ENCODE measurements around the gene TEX264. TPM values are rescaled to one million over a fixed set of nuclear protein-coding genes. Genes with fewer than 3 reads are reported as not detected.
A peak's percentile ranks its signal among the peaks of the same experiment; 100 is the strongest.

TEX264 gene, protein sequence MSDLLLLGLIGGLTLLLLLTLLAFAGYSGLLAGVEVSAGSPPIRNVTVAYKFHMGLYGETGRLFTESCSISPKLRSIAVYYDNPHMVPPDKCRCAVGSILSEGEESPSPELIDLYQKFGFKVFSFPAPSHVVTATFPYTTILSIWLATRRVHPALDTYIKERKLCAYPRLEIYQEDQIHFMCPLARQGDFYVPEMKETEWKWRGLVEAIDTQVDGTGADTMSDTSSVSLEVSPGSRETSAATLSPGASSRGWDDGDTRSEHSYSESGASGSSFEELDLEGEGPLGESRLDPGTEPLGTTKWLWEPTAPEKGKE
- 47.0 TPM for total RNA-seq
- polyA plus RNA-seq = 100 to 1,000 TPM; 133 to 165 (median 139) TPM

DNA sequence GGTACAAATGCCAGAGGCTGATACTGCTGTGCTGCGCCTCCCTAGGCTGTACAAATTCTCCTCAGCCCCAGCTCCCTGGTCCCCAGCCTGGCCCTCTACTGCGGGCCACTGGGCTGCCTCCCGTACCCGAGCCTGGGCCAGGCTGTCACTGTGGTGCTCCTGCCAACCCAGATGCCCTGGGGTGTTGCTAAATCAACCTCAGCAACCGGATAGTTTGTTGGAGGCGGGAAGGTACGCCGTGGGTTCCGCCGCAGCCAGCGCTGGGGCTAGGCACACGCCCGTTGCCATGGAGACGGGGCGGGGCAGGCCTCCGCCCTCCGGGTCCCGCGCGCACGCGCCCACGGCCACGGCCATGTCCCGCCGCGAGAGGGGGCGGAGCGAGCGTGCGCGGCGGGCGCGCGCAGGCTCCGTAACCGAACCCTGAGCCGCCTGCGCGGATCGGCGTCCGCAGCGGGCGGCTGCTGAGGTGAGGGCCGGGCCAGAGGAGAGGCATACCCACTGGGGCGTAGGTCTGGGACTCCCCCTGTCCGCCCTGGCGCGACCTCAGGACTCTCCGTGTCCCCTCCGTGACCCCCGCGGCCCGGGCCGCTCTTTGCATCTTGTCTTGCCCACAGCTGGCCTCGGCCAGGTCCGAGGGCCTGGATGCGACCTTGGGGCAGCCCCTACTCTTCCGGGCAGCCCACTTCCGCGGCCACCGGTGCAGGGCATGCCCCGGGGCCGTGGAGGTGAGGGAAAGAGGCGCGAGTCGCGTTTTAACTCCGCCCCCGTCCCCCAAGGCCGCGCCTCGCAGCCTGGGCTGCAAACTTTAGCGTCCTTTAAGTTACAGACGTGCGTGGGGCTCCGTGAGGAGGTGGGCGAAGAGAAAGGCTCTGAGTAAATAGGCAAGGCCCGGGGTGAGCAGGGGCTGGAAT is at the start of gene TEX264:
TEX264 (plus strand) TSS at position 430 of the 911 bp plus-strand sequence. CDS start 3,053 bp downstream, outside the sequence.
- peaks cover 5% of the 10 kb centered on the region for H3K27me3 Mint-ChIP-seq
- peak; percentile 80 to 83 for ATAC-seq (ENCODE audit: low read depth in 2 of 2)
- no peaks in the 10 kb centered on the region for H3K9me3 ChIP-seq (ENCODE audit: control insufficient read depth in 2 of 2, low read length in 2 of 2)
- peak within 1 kb of the TSS; percentile 87 for H3K4me3 ChIP-seq (ENCODE audit: low read depth, low read length)
- peaks cover 66% of the 10 kb centered on the region for H3K4me1 ChIP-seq (ENCODE audit: control insufficient read depth, insufficient read depth, low read length, poor library complexity, severe bottlenecking)
- H3K4me1 Mint-ChIP-seq = peaks cover 13 to 72% (median 53%) of the 10 kb centered on the region in 4 donors
- H3K27ac Mint-ChIP-seq = peak within 1 kb of the TSS; percentile 74 to 93 (median 89)
- H3K4me3 Mint-ChIP-seq = peak within 1 kb of the TSS; percentile 83 to 94 (median 92)
- H3K27ac ChIP-seq (ENCODE audit: insufficient read depth, low read length, poor library complexity, severe bottlenecking) = peak within 1 kb of the TSS; percentile 89
- H3K36me3 ChIP-seq (ENCODE audit: control insufficient read depth, insufficient read depth, low read length) = peaks cover 4% of the 10 kb centered on the region
- peak; percentile 92 to 96 (median 95) for DNase-seq
- no peaks in the 10 kb centered on the region for H3K9me3 Mint-ChIP-seq
- H3K36me3 Mint-ChIP-seq = peaks cover 10% of the 10 kb centered on the region
- H3K27me3 ChIP-seq (ENCODE audit: control insufficient read depth, insufficient read depth, low read length) = no peaks in the 10 kb centered on the region

DNA sequence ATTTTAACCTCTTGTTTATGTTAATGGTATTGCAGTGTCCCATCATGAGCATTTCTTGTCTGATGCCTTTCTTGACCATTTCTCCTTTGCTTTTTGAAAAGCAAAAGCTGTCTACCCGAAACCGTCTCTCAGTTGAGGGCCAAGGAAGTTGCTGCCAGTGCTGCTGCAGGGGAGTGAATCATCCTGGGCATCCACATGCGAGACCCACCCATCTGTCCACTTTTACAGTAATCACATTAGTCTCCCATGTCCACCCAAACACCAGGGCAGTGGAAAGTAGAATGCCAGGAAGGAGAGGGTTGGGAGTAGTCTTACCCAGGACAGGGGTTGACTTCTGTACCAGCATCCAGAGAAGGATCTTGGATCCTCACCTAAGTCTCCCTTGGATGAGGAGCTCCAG is 48.6 kb upstream of the TEX264 start:
- peaks cover 7 to 29% (median 16%) of the 10 kb centered on the region in 4 donors for H3K4me1 Mint-ChIP-seq
- Histone ChIP-seq H3K4me3 (ENCODE audit: low read depth, low read length) (no peak overlapping the region), H3K9me3 (ENCODE audit: control insufficient read depth in 2 of 2, low read length in 2 of 2) (no peaks in the 10 kb centered on the region), H3K27ac (ENCODE audit: insufficient read depth, low read length, poor library complexity, severe bottlenecking) (no peak overlapping the region), H3K27me3 (ENCODE audit: control insufficient read depth, insufficient read depth, low read length) (no peaks in the 10 kb centered on the region), H3K4me1 (ENCODE audit: control insufficient read depth, insufficient read depth, low read length, poor library complexity, severe bottlenecking) (no peaks in the 10 kb centered on the region), H3K36me3 (ENCODE audit: control insufficient read depth, insufficient read depth, low read length) (peaks cover 5% of the 10 kb centered on the region)
- H3K27me3 Mint-ChIP-seq = no peaks in the 10 kb centered on the region
- H3K27ac Mint-ChIP-seq = peak overlapping the region in 1 of 3 donors; percentile 69
- ATAC-seq (ENCODE audit: low read depth in 2 of 2) (no peak), DNase-seq (no peak)
- H3K9me3 Mint-ChIP-seq = no peaks in the 10 kb centered on the region
- peaks cover 14% of the 10 kb centered on the region for H3K36me3 Mint-ChIP-seq
- no peak overlapping the region for H3K4me3 Mint-ChIP-seq

DNA sequence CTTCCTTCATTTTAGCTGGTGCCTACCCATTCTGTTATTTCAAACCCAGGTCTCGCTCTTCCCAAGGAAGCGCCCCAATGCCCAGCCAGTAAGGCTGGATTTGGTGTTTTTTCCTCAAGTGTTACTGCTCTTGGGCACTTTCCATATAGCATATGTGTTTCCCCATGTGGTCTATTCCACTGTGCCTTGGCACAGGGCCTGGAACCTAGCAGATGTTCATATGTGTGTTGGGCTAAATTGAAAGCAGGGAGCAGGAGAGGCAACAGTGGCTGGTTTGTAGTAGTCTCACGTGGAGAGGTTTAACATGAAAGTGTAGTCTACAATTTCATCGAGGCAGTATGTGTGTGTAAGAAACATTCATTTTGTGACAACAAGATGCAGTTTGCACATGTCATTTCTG is 48.2 kb upstream of the TEX264 start:
- no peaks in the 10 kb centered on the region for H3K27me3 Mint-ChIP-seq
- Histone ChIP-seq H3K27ac (ENCODE audit: insufficient read depth, low read length, poor library complexity, severe bottlenecking) (no peak overlapping the region), H3K27me3 (ENCODE audit: control insufficient read depth, insufficient read depth, low read length) (no peaks in the 10 kb centered on the region), H3K9me3 (ENCODE audit: control insufficient read depth in 2 of 2, low read length in 2 of 2) (no peaks in the 10 kb centered on the region), H3K36me3 (ENCODE audit: control insufficient read depth, insufficient read depth, low read length) (peaks cover 9% of the 10 kb centered on the region), H3K4me1 (ENCODE audit: control insufficient read depth, insufficient read depth, low read length, poor library complexity, severe bottlenecking) (no peaks in the 10 kb centered on the region), H3K4me3 (ENCODE audit: low read depth, low read length) (no peak overlapping the region)
- peak overlapping the region in 1 of 3 donors; percentile 30 for H3K27ac Mint-ChIP-seq
- ATAC-seq (ENCODE audit: low read depth in 2 of 2) (no peak), DNase-seq (no peak)
- peaks cover 7 to 27% (median 16%) of the 10 kb centered on the region in 4 donors for H3K4me1 Mint-ChIP-seq
- H3K36me3 Mint-ChIP-seq = peaks cover 19% of the 10 kb centered on the region
- H3K4me3 Mint-ChIP-seq = no peak overlapping the region
- no peaks in the 10 kb centered on the region for H3K9me3 Mint-ChIP-seq

DNA sequence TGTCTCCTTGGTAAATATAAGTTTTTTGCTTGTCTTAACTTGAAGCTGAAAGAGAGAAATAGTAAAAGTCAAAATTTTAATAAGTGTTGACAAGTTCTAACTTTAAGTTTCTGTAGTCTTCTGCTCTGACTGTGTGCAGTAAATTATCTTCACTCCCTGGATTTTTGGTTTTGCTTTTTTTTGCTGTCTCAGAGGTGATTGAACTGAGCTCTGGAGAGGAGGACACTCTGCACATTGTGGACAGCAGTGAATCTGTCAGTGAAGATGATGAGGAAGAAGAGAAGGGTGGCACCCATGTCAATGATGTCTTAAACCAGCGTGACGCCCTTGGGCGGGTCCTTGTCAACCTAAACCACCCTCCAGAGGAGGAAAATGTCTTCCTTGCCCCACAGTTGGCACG is 40.5 kb upstream of the TEX264 start:
- DNase-seq (no peak), ATAC-seq (ENCODE audit: low read depth in 2 of 2) (no peak)
- peaks cover 0 to 4% (median 0%) of the 10 kb centered on the region in 4 donors for H3K4me1 Mint-ChIP-seq
- H3K4me3 ChIP-seq (ENCODE audit: low read depth, low read length) = no peak overlapping the region
- no peak overlapping the region for H3K27ac Mint-ChIP-seq
- H3K9me3 Mint-ChIP-seq = no peaks in the 10 kb centered on the region
- H3K27me3 Mint-ChIP-seq = no peaks in the 10 kb centered on the region
- no peak overlapping the region for H3K27ac ChIP-seq (ENCODE audit: insufficient read depth, low read length, poor library complexity, severe bottlenecking)
- no peaks in the 10 kb centered on the region for H3K27me3 ChIP-seq (ENCODE audit: control insufficient read depth, insufficient read depth, low read length)
- peaks cover 51% of the 10 kb centered on the region for H3K36me3 Mint-ChIP-seq
- H3K4me3 Mint-ChIP-seq = no peak overlapping the region
- no peaks in the 10 kb centered on the region for H3K9me3 ChIP-seq (ENCODE audit: control insufficient read depth in 2 of 2, low read length in 2 of 2)
- peaks cover 70% of the 10 kb centered on the region for H3K36me3 ChIP-seq (ENCODE audit: control insufficient read depth, insufficient read depth, low read length)
- H3K4me1 ChIP-seq (ENCODE audit: control insufficient read depth, insufficient read depth, low read length, poor library complexity, severe bottlenecking) = no peaks in the 10 kb centered on the region

DNA sequence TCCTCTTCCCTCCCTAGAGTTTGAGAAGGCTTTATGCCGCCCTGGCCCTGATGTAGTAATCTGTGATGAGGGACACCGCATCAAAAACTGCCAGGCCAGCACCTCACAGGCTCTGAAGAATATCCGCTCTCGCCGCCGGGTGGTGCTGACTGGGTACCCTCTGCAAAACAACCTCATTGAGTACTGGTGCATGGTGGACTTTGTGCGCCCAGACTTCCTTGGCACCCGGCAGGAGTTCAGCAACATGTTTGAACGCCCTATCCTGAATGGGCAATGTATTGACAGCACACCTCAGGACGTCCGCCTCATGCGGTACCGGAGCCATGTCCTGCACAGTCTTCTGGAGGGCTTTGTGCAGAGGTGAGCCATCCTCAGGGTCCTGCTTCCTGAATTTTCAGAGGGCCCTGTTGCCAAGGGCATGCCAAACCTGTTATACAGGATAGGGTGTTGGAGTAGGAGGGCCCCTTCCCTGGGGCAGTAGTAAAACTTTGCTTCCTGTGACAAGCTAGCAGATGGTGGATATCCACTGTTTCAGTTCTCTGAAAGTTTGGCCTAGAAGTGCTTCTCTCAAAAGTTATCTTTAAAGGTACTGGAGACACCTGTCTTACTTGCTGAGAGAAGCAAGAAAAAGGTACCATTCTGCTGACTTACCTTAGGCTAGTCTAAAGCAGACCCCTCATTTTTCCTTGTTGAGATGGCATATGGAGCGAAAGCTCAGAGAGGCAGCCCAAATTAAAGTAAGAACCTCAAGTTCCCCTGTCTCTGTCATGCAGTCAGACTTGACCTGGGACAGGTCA is 33.7 kb upstream of the TEX264 start:
- no peaks in the 10 kb centered on the region for H3K9me3 Mint-ChIP-seq
- no peak overlapping the region for H3K4me3 ChIP-seq (ENCODE audit: low read depth, low read length)
- DNase-seq (no peak), ATAC-seq (ENCODE audit: low read depth in 2 of 2) (no peak)
- H3K27me3 Mint-ChIP-seq = no peaks in the 10 kb centered on the region
- no peak overlapping the region for H3K27ac ChIP-seq (ENCODE audit: insufficient read depth, low read length, poor library complexity, severe bottlenecking)
- H3K36me3 Mint-ChIP-seq = peaks cover 70% of the 10 kb centered on the region
- H3K4me3 Mint-ChIP-seq = no peak overlapping the region
- H3K9me3 ChIP-seq (ENCODE audit: control insufficient read depth in 2 of 2, low read length in 2 of 2) = no peaks in the 10 kb centered on the region
- peaks cover 86% of the 10 kb centered on the region for H3K36me3 ChIP-seq (ENCODE audit: control insufficient read depth, insufficient read depth, low read length)
- no peaks in the 10 kb centered on the region for H3K4me1 Mint-ChIP-seq
- H3K27ac Mint-ChIP-seq = peak overlapping the region in 1 of 3 donors; percentile 75
- no peaks in the 10 kb centered on the region for H3K4me1 ChIP-seq (ENCODE audit: control insufficient read depth, insufficient read depth, low read length, poor library complexity, severe bottlenecking)
- no peaks in the 10 kb centered on the region for H3K27me3 ChIP-seq (ENCODE audit: control insufficient read depth, insufficient read depth, low read length)

DNA sequence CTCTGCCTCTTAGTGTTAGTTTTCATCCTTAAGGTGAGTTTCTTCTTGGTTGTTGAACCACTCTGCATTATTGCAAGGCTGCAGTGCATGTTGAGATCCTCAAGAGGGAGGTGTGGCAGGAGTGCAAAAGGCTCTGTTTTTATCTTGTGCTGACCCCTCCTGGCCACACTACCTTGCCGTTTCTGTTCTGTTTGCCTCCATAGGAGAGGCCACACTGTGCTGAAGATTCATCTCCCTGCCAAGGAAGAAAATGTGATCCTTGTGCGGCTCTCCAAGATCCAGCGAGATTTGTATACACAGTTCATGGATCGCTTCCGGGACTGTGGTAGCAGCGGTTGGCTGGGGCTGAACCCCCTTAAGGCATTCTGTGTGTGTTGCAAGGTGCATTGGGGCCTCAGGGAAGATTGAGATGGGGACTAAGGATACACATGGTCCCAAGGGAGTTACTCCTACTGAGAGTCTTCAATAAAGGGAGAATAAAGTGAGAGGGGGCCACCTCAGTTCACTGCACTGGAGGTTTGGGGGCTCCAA is 33.0 kb upstream of the TEX264 start:
- no peaks in the 10 kb centered on the region for H3K9me3 ChIP-seq (ENCODE audit: control insufficient read depth in 2 of 2, low read length in 2 of 2)
- peak overlapping the region in 1 of 3 donors; percentile 7 for H3K27ac Mint-ChIP-seq
- H3K27me3 Mint-ChIP-seq = no peaks in the 10 kb centered on the region
- H3K36me3 Mint-ChIP-seq = peaks cover 73% of the 10 kb centered on the region
- H3K9me3 Mint-ChIP-seq = no peaks in the 10 kb centered on the region
- H3K36me3 ChIP-seq (ENCODE audit: control insufficient read depth, insufficient read depth, low read length) = peaks cover 90% of the 10 kb centered on the region
- peak; percentile 45 to 56 for ATAC-seq (ENCODE audit: low read depth in 2 of 2)
- H3K27me3 ChIP-seq (ENCODE audit: control insufficient read depth, insufficient read depth, low read length) = no peaks in the 10 kb centered on the region
- DNase-seq = peak in 2 of 3 donors; percentile 8 to 78
- no peaks in the 10 kb centered on the region for H3K4me1 ChIP-seq (ENCODE audit: control insufficient read depth, insufficient read depth, low read length, poor library complexity, severe bottlenecking)
- H3K4me1 Mint-ChIP-seq = no peaks in the 10 kb centered on the region
- H3K4me3 ChIP-seq (ENCODE audit: low read depth, low read length) = no peak overlapping the region
- no peak overlapping the region for H3K4me3 Mint-ChIP-seq
- no peak overlapping the region for H3K27ac ChIP-seq (ENCODE audit: insufficient read depth, low read length, poor library complexity, severe bottlenecking)

DNA sequence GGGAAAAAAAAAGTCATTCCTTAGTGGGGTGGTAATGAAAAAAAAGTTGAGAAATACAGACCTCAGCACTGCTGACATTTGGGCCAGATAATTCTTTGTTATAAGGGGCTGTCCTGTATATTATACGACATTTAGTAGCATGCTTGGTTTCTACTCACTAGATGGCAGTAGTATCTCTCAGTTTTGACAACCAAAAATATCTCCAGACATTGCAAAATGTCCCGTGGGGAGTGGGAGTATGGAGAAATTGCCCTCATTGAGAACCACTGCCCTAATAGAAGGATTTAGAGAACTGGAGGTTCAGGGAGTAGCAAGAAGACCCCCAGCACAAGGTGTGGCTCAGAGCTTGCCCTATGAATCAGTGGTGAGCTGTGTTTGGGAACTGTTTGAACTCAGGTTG is 28.6 kb upstream of the TEX264 start:
- ATAC-seq (ENCODE audit: low read depth in 2 of 2) (peak in 1 of 2 donors; percentile 37), DNase-seq (peak in 2 of 3 donors; percentile 18 to 35)
- H3K9me3 ChIP-seq (ENCODE audit: control insufficient read depth in 2 of 2, low read length in 2 of 2) = no peaks in the 10 kb centered on the region
- no peaks in the 10 kb centered on the region for H3K27me3 Mint-ChIP-seq
- H3K36me3 ChIP-seq (ENCODE audit: control insufficient read depth, insufficient read depth, low read length) = peaks cover 92% of the 10 kb centered on the region
- no peaks in the 10 kb centered on the region for H3K4me1 Mint-ChIP-seq
- peaks cover 74% of the 10 kb centered on the region for H3K36me3 Mint-ChIP-seq
- H3K4me3 Mint-ChIP-seq = no peak overlapping the region
- H3K4me1 ChIP-seq (ENCODE audit: control insufficient read depth, insufficient read depth, low read length, poor library complexity, severe bottlenecking) = no peaks in the 10 kb centered on the region
- H3K27ac ChIP-seq (ENCODE audit: insufficient read depth, low read length, poor library complexity, severe bottlenecking) = no peak overlapping the region
- H3K4me3 ChIP-seq (ENCODE audit: low read depth, low read length) = no peak overlapping the region
- no peaks in the 10 kb centered on the region for H3K27me3 ChIP-seq (ENCODE audit: control insufficient read depth, insufficient read depth, low read length)
- H3K27ac Mint-ChIP-seq = peak overlapping the region in 1 of 3 donors; percentile 47
- H3K9me3 Mint-ChIP-seq = no peaks in the 10 kb centered on the region
